Activated CD8-positive, alpha-beta memory T cell treated with anti-CD3 and anti-CD28 coated beads, Interleukin-2, amount 10 ng/mL, durations not matched to agents 7 days and 5 days (primary cell): ENCODE results near the gene EPN1. TPM values are rescaled to one million over a fixed set of nuclear protein-coding genes. Genes with fewer than 3 reads are reported as not detected.
"Not testable (repeated sequence)": the region's sequence is repeated elsewhere in the genome, so short reads cannot be mapped to it uniquely, and the experiment has no call there.

ENCODE experiments used
- ATAC-seq: fragments of 150-1000 bp; cut with Tn5 transposase; one replicate; pipeline ENCODE4 v1.10.0; 2021; ENCODE audit warnings: moderate library complexity
- CTCF ChIA-PET: fragments of 350-600 bp; sonication (Branson Sonifier 250); formaldehyde crosslinking; loops from one replicate; lab custom pipeline; 2021; ENCODE audit warnings: antibody characterized with exemption; lab: Charles Lee
- DNase-seq: peaks from one replicate; pipeline ENCODE4 v3.0.0-alpha.2; 2020
- H3K27ac Mint-ChIP-seq: one replicate; pipeline ENCODE4 v1.8.0; 2021; ENCODE audit warnings: mild to moderate bottlenecking, mixed read lengths
- H3K27me3 Mint-ChIP-seq: one replicate; pipeline ENCODE4 v1.8.0; 2021; ENCODE audit warnings: mixed read lengths
- H3K36me3 Mint-ChIP-seq: one replicate; pipeline ENCODE4 v1.8.0; 2021; ENCODE audit warnings: mild to moderate bottlenecking, mixed read lengths
- H3K4me1 Mint-ChIP-seq: one replicate; pipeline ENCODE4 v1.8.0; 2021; ENCODE audit warnings: mixed read lengths
- H3K4me3 Mint-ChIP-seq: one replicate; pipeline ENCODE4 v1.8.0; 2021; ENCODE audit warnings: mild to moderate bottlenecking, moderate library complexity, mixed read lengths
- H3K9me3 Mint-ChIP-seq: one replicate; pipeline ENCODE4 v1.8.0; 2022; ENCODE audit warnings: low read depth, mixed read lengths
- total RNA-seq, 2 experiments: library from RNA; stranded (reverse); gene quantifications; one replicate each; pipeline ENCODE4 v1.2.3, GENCODE V29; 2021

The EPN1 gene
- total RNA-seq, 2 experiments from 2014 or later, result 55.7 to 63.7 TPM

GRCh38 chr19:55720801-55721200 is 45.8 kb downstream of the EPN1 start:
- CTCF ChIA-PET, result no interaction called here
- Mint-ChIP-seq H3K27ac (no peak overlapping the region), H3K9me3 (peaks cover 12% of the 10 kb centered on the region), H3K4me1 (no peaks in the 10 kb centered on the region), H3K4me3 (no peak overlapping the region), H3K27me3 (peaks cover 6% of the 10 kb centered on the region), H3K36me3 (no peaks in the 10 kb centered on the region)
- ATAC-seq (no peak), DNase-seq (no peak)

GRCh38 chr19:55723491-55723890 is 48.5 kb downstream of the EPN1 start:
- Mint-ChIP-seq H3K36me3 (no peaks in the 10 kb centered on the region), H3K27me3 (peaks cover 8% of the 10 kb centered on the region), H3K4me3 (no peak overlapping the region), H3K9me3 (peaks cover 12% of the 10 kb centered on the region), H3K27ac (no peak overlapping the region), H3K4me1 (no peaks in the 10 kb centered on the region)
- CTCF ChIA-PET, result no interaction called here
- no peak for ATAC-seq
- no peak for DNase-seq

GRCh38 chr19:55730378-55730777 is 55.4 kb downstream of the EPN1 start:
- not testable (repeated sequence) for H3K4me3 Mint-ChIP-seq, DNase-seq, H3K4me1 Mint-ChIP-seq, H3K27ac Mint-ChIP-seq, H3K27me3 Mint-ChIP-seq, H3K9me3 Mint-ChIP-seq, ATAC-seq, H3K36me3 Mint-ChIP-seq
- CTCF ChIA-PET, result interaction anchor here (1.0 kb wide), 1 partner anchor 26 kb away, joined by 3 read pairs; no protein-coding TSS in a partner anchor

- H3K27me3 Mint-ChIP-seq, result no peaks in the 10 kb centered on the region
- no peak for DNase-seq
- ATAC-seq, result no peak
- H3K9me3 Mint-ChIP-seq, result no peaks in the 10 kb centered on the region
- CTCF ChIA-PET, result interaction anchor here (1.0 kb wide), 1 partner anchor 107 kb away, joined by 4 read pairs; no protein-coding TSS in a partner anchor
- peaks cover 1% of the 10 kb centered on the region for H3K36me3 Mint-ChIP-seq
- no peaks in the 10 kb centered on the region for H3K4me1 Mint-ChIP-seq
- H3K27ac Mint-ChIP-seq, result no peak within 1 kb of the TSS
- no peak within 1 kb of the TSS for H3K4me3 Mint-ChIP-seq
These were observed 63.3 kb downstream of the EPN1 start, which contains the start of gene NLRP9 for GRCh38 chr19:55738302-55738701. Gene NLRP9 (minus strand): TSS chr19:55738402. CDS start chr19:55738374, 28 bp downstream.

- DNase-seq (no peak), ATAC-seq (no peak)
- Mint-ChIP-seq H3K4me3 (no peak overlapping the region), H3K9me3 (no peaks in the 10 kb centered on the region), H3K4me1 (no peaks in the 10 kb centered on the region), H3K27ac (no peak overlapping the region), H3K27me3 (no peaks in the 10 kb centered on the region), H3K36me3 (no peaks in the 10 kb centered on the region)
- CTCF ChIA-PET, result no interaction called here
These were observed 75.7 kb downstream of the EPN1 start for GRCh38 chr19:55750715-55751114.

- ATAC-seq (no peak), DNase-seq (no peak)
- no peaks in the 10 kb centered on the region for H3K27me3 Mint-ChIP-seq
- H3K4me1 Mint-ChIP-seq, result no peaks in the 10 kb centered on the region
- no peak overlapping the region for H3K4me3 Mint-ChIP-seq
- CTCF ChIA-PET, result no interaction called here
- H3K36me3 Mint-ChIP-seq, result no peaks in the 10 kb centered on the region
- H3K27ac Mint-ChIP-seq, result no peak overlapping the region
- H3K9me3 Mint-ChIP-seq, result no peaks in the 10 kb centered on the region
These were observed 78.4 kb downstream of the EPN1 start for GRCh38 chr19:55753401-55753800.

GRCh38 chr19:55756808-55757207 is 81.8 kb downstream of the EPN1 start:
- ATAC-seq, CTCF ChIA-PET, H3K27ac Mint-ChIP-seq, H3K27me3 Mint-ChIP-seq, H3K36me3 Mint-ChIP-seq, DNase-seq, H3K9me3 Mint-ChIP-seq, H3K4me3 Mint-ChIP-seq, H3K4me1 Mint-ChIP-seq: not testable (repeated sequence)

- H3K4me3 Mint-ChIP-seq, H3K27ac Mint-ChIP-seq, DNase-seq, H3K27me3 Mint-ChIP-seq, H3K36me3 Mint-ChIP-seq, CTCF ChIA-PET, H3K4me1 Mint-ChIP-seq, ATAC-seq, H3K9me3 Mint-ChIP-seq: not testable (repeated sequence)
These were observed 83.8 kb downstream of the EPN1 start, which contains the start of gene RFPL4A for GRCh38 chr19:55758797-55759196. Gene RFPL4A (plus strand): TSS chr19:55759097. CDS start chr19:55761801, 2,704 bp downstream.

Other genes starting within 250 kb of the EPN1 start
- gene SHISA7, start 231.9 kb upstream of the EPN1 start, total RNA-seq, result not detected
- 10 to 100 TPM; 28.2 to 35.7 TPM for gene ISOC2, start 213.6 kb upstream of the EPN1 start, total RNA-seq
- gene C19orf85, start 210.5 kb upstream of the EPN1 start, total RNA-seq, result not detected
- 1 to 10 TPM; 8.8 to 8.9 TPM for gene ZNF628, start 198.6 kb upstream of the EPN1 start, total RNA-seq
- 10 to 100 TPM; 14.6 to 23.2 TPM for gene NAT14, start 190.0 kb upstream of the EPN1 start, total RNA-seq
- under 1 TPM; 0.68 to 0.79 TPM for gene SSC5D, start 186.8 kb upstream of the EPN1 start, total RNA-seq
- gene SBK2, start 138.1 kb upstream of the EPN1 start, total RNA-seq, result not detected
- not detected for gene SBK3, start 129.7 kb upstream of the EPN1 start, total RNA-seq
- 1 to 10 TPM; 5.6 to 7.5 TPM for gene ZNF579, start 94.4 kb upstream of the EPN1 start, total RNA-seq
- 10 to 100 TPM; 13.0 to 15.7 TPM for gene FIZ1, start 75.7 kb upstream of the EPN1 start, total RNA-seq
- 10 to 100 TPM; 26.5 to 30.2 TPM for gene ZNF524, start 74.9 kb upstream of the EPN1 start, total RNA-seq
- gene ZNF865, start 69.6 kb upstream of the EPN1 start, total RNA-seq, result 10 to 100 TPM; 14.4 to 16.7 TPM
- 1 to 10 TPM; 5.1 to 7.3 TPM for gene ZNF784, start 50.7 kb upstream of the EPN1 start, total RNA-seq
- gene ZNF580, start 34.2 kb upstream of the EPN1 start, total RNA-seq, result 10 to 100 TPM; 33.1 to 33.7 TPM
- gene ZNF581, start 31.6 kb upstream of the EPN1 start, total RNA-seq, result 10 to 100 TPM; 23.7 to 25.4 TPM
- gene CCDC106, start 27.0 kb upstream of the EPN1 start, total RNA-seq, result 1 to 10 TPM; 5.9 TPM
- 100 to 1,000 TPM; 284 to 324 TPM for gene U2AF2, start 20.2 kb upstream of the EPN1 start, total RNA-seq
- not detected for gene NLRP9, start 63.2 kb downstream of the EPN1 start, total RNA-seq
- not detected for gene RFPL4A, start 83.9 kb downstream of the EPN1 start, total RNA-seq
- gene RFPL4AL1, start 93.9 kb downstream of the EPN1 start, total RNA-seq, result not detected
- not detected for gene NLRP11, start 156.8 kb downstream of the EPN1 start, total RNA-seq
- not detected for gene NLRP4, start 161.3 kb downstream of the EPN1 start, total RNA-seq